HEK293 (cell line): Measurements from ENCODE around the gene GAS1.
A peak's percentile ranks its signal among the peaks of the same experiment; 100 is the strongest.

ENCODE experiments used
- EGR2 ChIP-seq: fragments of 450-650 bp; formaldehyde crosslinking; IDR thresholded peaks from 2 replicates; pipeline ENCODE4 v1.5.1; 2016; ENCODE audit warnings: low read depth, missing biosample characterization, missing genetic modification characterization
- GLI2 ChIP-seq: fragments of 450-650 bp; formaldehyde crosslinking; IDR thresholded peaks from 2 replicates; pipeline ENCODE4; 2017; ENCODE audit warnings: missing biosample characterization, missing genetic modification characterization, low read depth, borderline replicate concordance
- HOXC10 ChIP-seq: sonication (generic); formaldehyde crosslinking; IDR thresholded peaks from 2 replicates; pipeline ENCODE4 v1.8.1; 2023; ENCODE audit warnings: mild to moderate bottlenecking, missing genetic modification reagents
- SCRT1 ChIP-seq: fragments of 450-650 bp; formaldehyde crosslinking; IDR thresholded peaks from 2 replicates; pipeline ENCODE4 v1.5.1; 2016; ENCODE audit warnings: missing biosample characterization, missing genetic modification characterization, borderline replicate concordance
- ZBTB20 ChIP-seq: fragments of 450-650 bp; formaldehyde crosslinking; IDR thresholded peaks from 2 replicates; pipeline ENCODE4 v1.5.1; 2016; ENCODE audit warnings: missing biosample characterization, missing genetic modification characterization
- ZEB2 ChIP-seq: fragments of 450-650 bp; formaldehyde crosslinking; IDR thresholded peaks from 2 replicates; pipeline ENCODE4 v1.5.1; 2016; ENCODE audit warnings: missing biosample characterization, missing genetic modification characterization
- ZFP3 ChIP-seq: fragments of 450-650 bp; formaldehyde crosslinking; IDR thresholded peaks from 2 replicates; pipeline ENCODE4 v1.5.1; 2016; ENCODE audit warnings: low read depth, missing biosample characterization, missing genetic modification characterization
- ZNF132 ChIP-seq: fragments of 450-650 bp; formaldehyde crosslinking; IDR thresholded peaks from 2 replicates; pipeline ENCODE4 v1.5.1; 2017; ENCODE audit warnings: missing biosample characterization, missing genetic modification characterization, borderline replicate concordance
- ZNF133 ChIP-seq: fragments of 450-650 bp; formaldehyde crosslinking; IDR thresholded peaks from 2 replicates; pipeline ENCODE4 v1.5.1; 2016; ENCODE audit warnings: missing biosample characterization, missing genetic modification characterization
- ZNF155 ChIP-seq: fragments of 450-650 bp; formaldehyde crosslinking; IDR thresholded peaks from 2 replicates; pipeline ENCODE4 v1.5.1; 2016; ENCODE audit warnings: missing biosample characterization, missing genetic modification characterization
- ZNF184 ChIP-seq: fragments of 450-650 bp; IDR thresholded peaks from 2 replicates; pipeline ENCODE4 v1.5.1; 2018; ENCODE audit warnings: missing biosample characterization, mild to moderate bottlenecking, missing genetic modification characterization
- ZNF221 ChIP-seq: fragments of 450-650 bp; formaldehyde crosslinking; IDR thresholded peaks from 2 replicates; pipeline ENCODE4 v1.5.1; 2017; ENCODE audit warnings: missing biosample characterization, missing genetic modification characterization, borderline replicate concordance
- ZNF48 ChIP-seq: fragments of 450-650 bp; formaldehyde crosslinking; IDR thresholded peaks from 2 replicates; pipeline ENCODE4 v1.5.1; 2016; ENCODE audit warnings: missing biosample characterization, missing genetic modification characterization
- ZNF555 ChIP-seq: fragments of 450-650 bp; formaldehyde crosslinking; conservative IDR thresholded peaks from 2 replicates; pipeline ENCODE4 v1.5.1; 2017; ENCODE audit warnings: missing biosample characterization, mild to moderate bottlenecking, missing genetic modification characterization, inconsistent platforms
- ZNF571 ChIP-seq: fragments of 450-650 bp; formaldehyde crosslinking; IDR thresholded peaks from 2 replicates; pipeline ENCODE4 v1.5.0; 2017; ENCODE audit warnings: missing biosample characterization, missing genetic modification characterization
- ZNF596 ChIP-seq: fragments of 450-650 bp; IDR thresholded peaks from 2 replicates; pipeline ENCODE4 v1.5.0; 2018; ENCODE audit warnings: missing biosample characterization, mild to moderate bottlenecking, missing genetic modification characterization, moderate library complexity
- ZNF621 ChIP-seq: fragments of 450-650 bp; formaldehyde crosslinking; IDR thresholded peaks from 2 replicates; pipeline ENCODE4 v1.5.1; 2017; ENCODE audit warnings: missing biosample characterization, missing genetic modification characterization
- ZNF664 ChIP-seq: fragments of 450-650 bp; formaldehyde crosslinking; IDR thresholded peaks from 2 replicates; pipeline ENCODE4 v1.5.1; 2016; ENCODE audit warnings: missing biosample characterization, missing genetic modification characterization
- ZNF785 ChIP-seq: fragments of 450-650 bp; formaldehyde crosslinking; IDR thresholded peaks from 2 replicates; pipeline ENCODE4 v1.5.1; 2016; ENCODE audit warnings: missing biosample characterization, missing genetic modification characterization
- ZNF792 ChIP-seq: fragments of 450-650 bp; formaldehyde crosslinking; IDR thresholded peaks from 2 replicates; pipeline ENCODE4 v1.5.1; 2016; ENCODE audit warnings: missing biosample characterization, missing genetic modification characterization
- TF ChIP-seq, protein P1 (sequence below): fragments of 450-650 bp; formaldehyde crosslinking; IDR thresholded peaks from 2 replicates; pipeline ENCODE4 v1.5.1; 2016; ENCODE audit warnings: missing biosample characterization, missing genetic modification characterization
- TF ChIP-seq, protein P2 (sequence below): fragments of 450-650 bp; formaldehyde crosslinking; IDR thresholded peaks from 2 replicates; pipeline ENCODE4 v1.5.1; 2016; ENCODE audit warnings: missing biosample characterization, missing genetic modification characterization
- TF ChIP-seq, protein P3 (sequence below): fragments of 450-650 bp; formaldehyde crosslinking; IDR thresholded peaks from 2 replicates; pipeline ENCODE4 v1.5.1; 2016; ENCODE audit warnings: missing biosample characterization, missing genetic modification characterization
- TF ChIP-seq, protein P4 (sequence below): fragments of 450-650 bp; formaldehyde crosslinking; IDR thresholded peaks from 2 replicates; pipeline ENCODE4 v1.5.1; 2016; ENCODE audit warnings: missing biosample characterization, missing genetic modification characterization
- TF ChIP-seq, protein P5 (sequence below): fragments of 450-650 bp; formaldehyde crosslinking; IDR thresholded peaks from 2 replicates; pipeline ENCODE4 v1.5.1; 2017; ENCODE audit warnings: missing biosample characterization, missing genetic modification characterization
- TF ChIP-seq, protein P6 (sequence below): fragments of 450-650 bp; formaldehyde crosslinking; IDR thresholded peaks from 2 replicates; pipeline ENCODE4 v1.5.1; 2016; ENCODE audit warnings: missing biosample characterization, missing genetic modification characterization
- TF ChIP-seq, protein P7 (sequence below): sonication (generic); formaldehyde crosslinking; IDR thresholded peaks from 2 replicates; pipeline ENCODE4 v1.8.1; 2022; ENCODE audit warnings: mild to moderate bottlenecking, moderate library complexity, missing genetic modification reagents

GAS1 gene

DNA sequence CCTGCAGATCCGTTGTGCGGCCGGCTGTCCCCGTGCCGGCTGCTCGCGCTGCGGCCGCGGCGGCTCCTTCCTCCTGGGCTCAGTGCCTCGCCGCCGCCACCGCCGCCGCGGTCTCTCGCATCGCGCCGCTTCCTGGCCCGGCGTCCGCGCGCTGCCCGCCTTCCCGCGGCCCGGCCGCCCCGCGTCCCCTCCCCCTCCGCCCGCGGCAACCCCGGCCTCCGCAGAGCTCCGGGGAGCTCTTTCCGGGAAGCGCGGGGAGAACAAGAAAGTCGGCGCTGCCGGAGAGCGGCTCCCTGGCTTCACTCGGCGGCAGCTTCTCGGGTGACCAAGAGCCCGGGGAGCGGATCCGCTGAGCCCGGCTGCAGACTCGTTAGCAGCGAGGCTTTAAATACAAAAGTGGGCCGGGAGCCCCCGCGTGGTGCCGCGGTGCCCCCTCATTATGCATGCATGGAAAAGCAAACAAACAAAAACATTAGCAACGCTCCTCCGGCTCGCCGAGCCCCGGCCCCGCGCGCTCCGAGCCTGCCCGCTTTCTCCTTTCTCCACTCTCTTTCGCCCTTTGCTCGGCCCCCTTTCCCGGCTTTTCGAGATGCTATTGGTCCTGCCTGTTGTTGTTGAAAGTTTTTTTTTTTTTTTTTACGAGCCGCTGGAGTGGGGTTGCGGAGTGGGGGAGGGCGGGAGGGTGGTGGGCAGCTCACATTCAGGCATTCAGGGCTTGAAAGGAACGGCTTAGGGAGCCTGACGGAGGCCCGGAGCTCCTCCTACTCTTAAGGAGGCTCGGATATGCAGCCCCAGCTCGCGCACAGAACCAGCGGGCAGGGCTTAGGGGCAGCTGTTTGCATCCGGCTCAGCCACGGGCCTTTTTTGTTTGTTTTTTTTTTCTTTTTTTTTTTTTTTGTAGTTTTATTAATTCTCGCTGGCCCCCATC, at the start of gene GAS1 (continued):
- TF ChIP-seq, protein P1, sequence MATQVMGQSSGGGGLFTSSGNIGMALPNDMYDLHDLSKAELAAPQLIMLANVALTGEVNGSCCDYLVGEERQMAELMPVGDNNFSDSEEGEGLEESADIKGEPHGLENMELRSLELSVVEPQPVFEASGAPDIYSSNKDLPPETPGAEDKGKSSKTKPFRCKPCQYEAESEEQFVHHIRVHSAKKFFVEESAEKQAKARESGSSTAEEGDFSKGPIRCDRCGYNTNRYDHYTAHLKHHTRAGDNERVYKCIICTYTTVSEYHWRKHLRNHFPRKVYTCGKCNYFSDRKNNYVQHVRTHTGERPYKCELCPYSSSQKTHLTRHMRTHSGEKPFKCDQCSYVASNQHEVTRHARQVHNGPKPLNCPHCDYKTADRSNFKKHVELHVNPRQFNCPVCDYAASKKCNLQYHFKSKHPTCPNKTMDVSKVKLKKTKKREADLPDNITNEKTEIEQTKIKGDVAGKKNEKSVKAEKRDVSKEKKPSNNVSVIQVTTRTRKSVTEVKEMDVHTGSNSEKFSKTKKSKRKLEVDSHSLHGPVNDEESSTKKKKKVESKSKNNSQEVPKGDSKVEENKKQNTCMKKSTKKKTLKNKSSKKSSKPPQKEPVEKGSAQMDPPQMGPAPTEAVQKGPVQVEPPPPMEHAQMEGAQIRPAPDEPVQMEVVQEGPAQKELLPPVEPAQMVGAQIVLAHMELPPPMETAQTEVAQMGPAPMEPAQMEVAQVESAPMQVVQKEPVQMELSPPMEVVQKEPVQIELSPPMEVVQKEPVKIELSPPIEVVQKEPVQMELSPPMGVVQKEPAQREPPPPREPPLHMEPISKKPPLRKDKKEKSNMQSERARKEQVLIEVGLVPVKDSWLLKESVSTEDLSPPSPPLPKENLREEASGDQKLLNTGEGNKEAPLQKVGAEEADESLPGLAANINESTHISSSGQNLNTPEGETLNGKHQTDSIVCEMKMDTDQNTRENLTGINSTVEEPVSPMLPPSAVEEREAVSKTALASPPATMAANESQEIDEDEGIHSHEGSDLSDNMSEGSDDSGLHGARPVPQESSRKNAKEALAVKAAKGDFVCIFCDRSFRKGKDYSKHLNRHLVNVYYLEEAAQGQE (tag by site-specific recombination), result no peak; the same call in 1 of the 2 replicates
- TF ChIP-seq ZNF664 (tag by site-specific recombination), result no peak
- TF ChIP-seq ZNF555, result no peak
- TF ChIP-seq, protein P2, sequence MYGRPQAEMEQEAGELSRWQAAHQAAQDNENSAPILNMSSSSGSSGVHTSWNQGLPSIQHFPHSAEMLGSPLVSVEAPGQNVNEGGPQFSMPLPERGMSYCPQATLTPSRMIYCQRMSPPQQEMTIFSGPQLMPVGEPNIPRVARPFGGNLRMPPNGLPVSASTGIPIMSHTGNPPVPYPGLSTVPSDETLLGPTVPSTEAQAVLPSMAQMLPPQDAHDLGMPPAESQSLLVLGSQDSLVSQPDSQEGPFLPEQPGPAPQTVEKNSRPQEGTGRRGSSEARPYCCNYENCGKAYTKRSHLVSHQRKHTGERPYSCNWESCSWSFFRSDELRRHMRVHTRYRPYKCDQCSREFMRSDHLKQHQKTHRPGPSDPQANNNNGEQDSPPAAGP, result peak; percentile 48; the same call in 1 of the 2 replicates
- TF ChIP-seq SCRT1, result no peak
- TF ChIP-seq ZNF571 (tag by site-specific recombination), result no peak
- TF ChIP-seq, protein P3, sequence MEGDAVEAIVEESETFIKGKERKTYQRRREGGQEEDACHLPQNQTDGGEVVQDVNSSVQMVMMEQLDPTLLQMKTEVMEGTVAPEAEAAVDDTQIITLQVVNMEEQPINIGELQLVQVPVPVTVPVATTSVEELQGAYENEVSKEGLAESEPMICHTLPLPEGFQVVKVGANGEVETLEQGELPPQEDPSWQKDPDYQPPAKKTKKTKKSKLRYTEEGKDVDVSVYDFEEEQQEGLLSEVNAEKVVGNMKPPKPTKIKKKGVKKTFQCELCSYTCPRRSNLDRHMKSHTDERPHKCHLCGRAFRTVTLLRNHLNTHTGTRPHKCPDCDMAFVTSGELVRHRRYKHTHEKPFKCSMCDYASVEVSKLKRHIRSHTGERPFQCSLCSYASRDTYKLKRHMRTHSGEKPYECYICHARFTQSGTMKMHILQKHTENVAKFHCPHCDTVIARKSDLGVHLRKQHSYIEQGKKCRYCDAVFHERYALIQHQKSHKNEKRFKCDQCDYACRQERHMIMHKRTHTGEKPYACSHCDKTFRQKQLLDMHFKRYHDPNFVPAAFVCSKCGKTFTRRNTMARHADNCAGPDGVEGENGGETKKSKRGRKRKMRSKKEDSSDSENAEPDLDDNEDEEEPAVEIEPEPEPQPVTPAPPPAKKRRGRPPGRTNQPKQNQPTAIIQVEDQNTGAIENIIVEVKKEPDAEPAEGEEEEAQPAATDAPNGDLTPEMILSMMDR (tag by site-specific recombination), result no peak
- TF ChIP-seq, protein P4, sequence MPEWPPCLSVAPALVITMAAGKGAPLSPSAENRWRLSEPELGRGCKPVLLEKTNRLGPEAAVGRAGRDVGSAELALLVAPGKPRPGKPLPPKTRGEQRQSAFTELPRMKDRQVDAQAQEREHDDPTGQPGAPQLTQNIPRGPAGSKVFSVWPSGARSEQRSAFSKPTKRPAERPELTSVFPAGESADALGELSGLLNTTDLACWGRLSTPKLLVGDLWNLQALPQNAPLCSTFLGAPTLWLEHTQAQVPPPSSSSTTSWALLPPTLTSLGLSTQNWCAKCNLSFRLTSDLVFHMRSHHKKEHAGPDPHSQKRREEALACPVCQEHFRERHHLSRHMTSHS, result no peak
- TF ChIP-seq EGR2 (tag by site-specific recombination), result peak; percentile 46; the same call in 1 of the 2 replicates
- TF ChIP-seq ZNF132, result no peak
- no peak for TF ChIP-seq ZNF48 (tag by site-specific recombination)
- no peak for TF ChIP-seq ZNF184 (tag by site-specific recombination)
- no peak for TF ChIP-seq ZNF596 (tag by site-specific recombination)
- no peak for TF ChIP-seq ZNF621 (tag by site-specific recombination)
- no peak for TF ChIP-seq HOXC10 (CRISPR knock-in tag)
- 0 out of 2 replicates have a peak, but pooled peaks have one; percentile 8 for TF ChIP-seq ZFP3 (tag by site-specific recombination)
- no peak for TF ChIP-seq ZNF155 (tag by site-specific recombination)
- TF ChIP-seq, protein P5, sequence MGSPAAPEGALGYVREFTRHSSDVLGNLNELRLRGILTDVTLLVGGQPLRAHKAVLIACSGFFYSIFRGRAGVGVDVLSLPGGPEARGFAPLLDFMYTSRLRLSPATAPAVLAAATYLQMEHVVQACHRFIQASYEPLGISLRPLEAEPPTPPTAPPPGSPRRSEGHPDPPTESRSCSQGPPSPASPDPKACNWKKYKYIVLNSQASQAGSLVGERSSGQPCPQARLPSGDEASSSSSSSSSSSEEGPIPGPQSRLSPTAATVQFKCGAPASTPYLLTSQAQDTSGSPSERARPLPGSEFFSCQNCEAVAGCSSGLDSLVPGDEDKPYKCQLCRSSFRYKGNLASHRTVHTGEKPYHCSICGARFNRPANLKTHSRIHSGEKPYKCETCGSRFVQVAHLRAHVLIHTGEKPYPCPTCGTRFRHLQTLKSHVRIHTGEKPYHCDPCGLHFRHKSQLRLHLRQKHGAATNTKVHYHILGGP (tag by site-specific recombination), result no peak
- no peak for TF ChIP-seq ZNF221 (tag by site-specific recombination)
- TF ChIP-seq ZNF133 (tag by site-specific recombination), result no peak
- peak; percentile 96 for TF ChIP-seq ZEB2 (tag by site-specific recombination)
- TF ChIP-seq, protein P6, sequence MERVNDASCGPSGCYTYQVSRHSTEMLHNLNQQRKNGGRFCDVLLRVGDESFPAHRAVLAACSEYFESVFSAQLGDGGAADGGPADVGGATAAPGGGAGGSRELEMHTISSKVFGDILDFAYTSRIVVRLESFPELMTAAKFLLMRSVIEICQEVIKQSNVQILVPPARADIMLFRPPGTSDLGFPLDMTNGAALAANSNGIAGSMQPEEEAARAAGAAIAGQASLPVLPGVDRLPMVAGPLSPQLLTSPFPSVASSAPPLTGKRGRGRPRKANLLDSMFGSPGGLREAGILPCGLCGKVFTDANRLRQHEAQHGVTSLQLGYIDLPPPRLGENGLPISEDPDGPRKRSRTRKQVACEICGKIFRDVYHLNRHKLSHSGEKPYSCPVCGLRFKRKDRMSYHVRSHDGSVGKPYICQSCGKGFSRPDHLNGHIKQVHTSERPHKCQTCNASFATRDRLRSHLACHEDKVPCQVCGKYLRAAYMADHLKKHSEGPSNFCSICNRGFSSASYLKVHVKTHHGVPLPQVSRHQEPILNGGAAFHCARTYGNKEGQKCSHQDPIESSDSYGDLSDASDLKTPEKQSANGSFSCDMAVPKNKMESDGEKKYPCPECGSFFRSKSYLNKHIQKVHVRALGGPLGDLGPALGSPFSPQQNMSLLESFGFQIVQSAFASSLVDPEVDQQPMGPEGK (tag by site-specific recombination), result peak; percentile 92
- TF ChIP-seq ZBTB20 (tag by site-specific recombination), result peak; percentile 64
- TF ChIP-seq ZNF785 (tag by site-specific recombination), result no peak
- TF ChIP-seq, protein P7, sequence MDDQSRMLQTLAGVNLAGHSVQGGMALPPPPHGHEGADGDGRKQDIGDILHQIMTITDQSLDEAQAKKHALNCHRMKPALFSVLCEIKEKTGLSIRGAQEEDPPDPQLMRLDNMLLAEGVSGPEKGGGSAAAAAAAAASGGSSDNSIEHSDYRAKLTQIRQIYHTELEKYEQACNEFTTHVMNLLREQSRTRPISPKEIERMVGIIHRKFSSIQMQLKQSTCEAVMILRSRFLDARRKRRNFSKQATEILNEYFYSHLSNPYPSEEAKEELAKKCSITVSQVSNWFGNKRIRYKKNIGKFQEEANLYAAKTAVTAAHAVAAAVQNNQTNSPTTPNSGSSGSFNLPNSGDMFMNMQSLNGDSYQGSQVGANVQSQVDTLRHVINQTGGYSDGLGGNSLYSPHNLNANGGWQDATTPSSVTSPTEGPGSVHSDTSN (CRISPR knock-in tag), result 0 out of 2 replicates have a peak, but pooled peaks have one; percentile 50
- no peak for TF ChIP-seq GLI2
- no peak for TF ChIP-seq ZNF792 (tag by site-specific recombination)
